ENCODE measurements around the gene MAGEA11.
"Not testable (repeated sequence)": the region's sequence is repeated elsewhere in the genome, so short reads cannot be mapped to it uniquely, and the experiment has no call there.

MAGEA11 gene, protein sequence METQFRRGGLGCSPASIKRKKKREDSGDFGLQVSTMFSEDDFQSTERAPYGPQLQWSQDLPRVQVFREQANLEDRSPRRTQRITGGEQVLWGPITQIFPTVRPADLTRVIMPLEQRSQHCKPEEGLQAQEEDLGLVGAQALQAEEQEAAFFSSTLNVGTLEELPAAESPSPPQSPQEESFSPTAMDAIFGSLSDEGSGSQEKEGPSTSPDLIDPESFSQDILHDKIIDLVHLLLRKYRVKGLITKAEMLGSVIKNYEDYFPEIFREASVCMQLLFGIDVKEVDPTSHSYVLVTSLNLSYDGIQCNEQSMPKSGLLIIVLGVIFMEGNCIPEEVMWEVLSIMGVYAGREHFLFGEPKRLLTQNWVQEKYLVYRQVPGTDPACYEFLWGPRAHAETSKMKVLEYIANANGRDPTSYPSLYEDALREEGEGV

DNA sequence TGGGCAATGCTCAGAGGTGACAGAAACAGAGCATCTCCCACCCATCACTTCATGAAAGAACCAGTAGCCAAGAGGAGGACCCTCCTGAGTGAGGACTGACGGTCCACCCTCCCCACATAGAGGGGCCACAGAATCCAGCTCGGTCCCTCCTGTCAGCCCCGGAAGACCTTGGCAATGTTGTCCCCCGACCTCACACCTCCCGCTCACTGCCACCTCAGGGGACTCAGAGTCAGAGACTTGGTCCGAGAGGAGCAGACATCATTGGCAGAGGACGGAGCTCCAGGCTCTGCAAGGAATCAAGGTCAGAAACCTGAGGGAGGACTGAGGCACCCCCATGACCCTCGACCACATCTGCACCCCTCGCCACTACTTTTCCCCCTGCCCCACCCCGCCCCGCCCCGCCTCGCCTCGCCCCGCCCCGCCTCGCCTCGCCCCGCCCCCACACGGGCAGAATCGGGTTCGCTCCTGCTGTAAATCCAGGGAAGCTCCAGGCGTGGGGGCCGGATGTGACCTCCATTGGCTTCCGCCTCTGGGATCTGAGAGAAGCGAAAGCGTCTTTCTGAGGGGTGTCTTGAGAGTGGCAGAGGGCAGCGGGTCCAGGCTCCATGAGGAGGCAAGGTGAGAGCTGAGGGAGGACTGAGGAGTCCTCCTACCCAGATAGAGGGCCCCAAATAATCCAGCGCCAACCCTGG lies at the start of gene MAGEA11:
Gene MAGEA11 (plus strand): TSS at position 516 of the 692 bp plus-strand sequence. CDS start 1,100 bp downstream, outside the sequence.
- no peak for DNase-seq

DNA sequence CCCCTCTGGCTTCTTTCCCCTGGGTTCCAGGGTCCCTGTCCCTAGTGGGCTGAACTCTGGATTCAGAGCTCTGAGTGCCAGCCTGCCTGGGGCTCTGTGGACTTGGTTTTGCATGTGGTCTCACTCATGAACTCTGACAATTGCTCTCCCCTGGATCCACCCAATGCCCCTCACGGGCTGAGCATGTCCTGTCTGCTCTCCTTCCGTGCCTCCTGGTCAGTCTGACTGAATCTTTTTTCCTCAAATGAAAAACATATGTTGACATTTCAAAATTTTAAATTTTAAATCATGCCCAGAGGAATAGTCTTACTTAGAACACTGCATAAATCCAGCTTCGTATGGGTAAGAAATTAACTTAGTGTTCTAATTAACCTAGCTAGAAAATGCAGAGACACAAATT lies 36.8 kb upstream of the MAGEA11 start:
- not testable (repeated sequence) for DNase-seq

DNA sequence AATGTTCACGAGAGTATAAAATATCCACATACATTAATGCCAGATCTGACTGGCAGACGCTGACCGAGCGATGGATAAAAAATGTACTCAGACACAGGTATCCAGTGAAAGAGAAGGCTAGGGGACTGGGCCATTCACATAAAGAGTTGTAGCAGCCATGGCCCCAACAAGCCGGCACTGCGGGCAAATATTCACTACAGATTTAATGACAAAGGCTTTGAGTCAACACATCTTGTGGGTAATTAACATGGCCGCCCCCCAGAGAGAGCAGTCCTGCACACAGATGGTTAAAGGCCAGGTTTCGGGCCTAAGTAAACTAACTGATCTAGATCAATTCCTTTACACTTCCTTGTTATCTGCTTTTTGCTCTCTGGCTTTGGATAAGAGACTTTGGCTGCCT lies 36.3 kb upstream of the MAGEA11 start:
- DNase-seq = not testable (repeated sequence)

DNA sequence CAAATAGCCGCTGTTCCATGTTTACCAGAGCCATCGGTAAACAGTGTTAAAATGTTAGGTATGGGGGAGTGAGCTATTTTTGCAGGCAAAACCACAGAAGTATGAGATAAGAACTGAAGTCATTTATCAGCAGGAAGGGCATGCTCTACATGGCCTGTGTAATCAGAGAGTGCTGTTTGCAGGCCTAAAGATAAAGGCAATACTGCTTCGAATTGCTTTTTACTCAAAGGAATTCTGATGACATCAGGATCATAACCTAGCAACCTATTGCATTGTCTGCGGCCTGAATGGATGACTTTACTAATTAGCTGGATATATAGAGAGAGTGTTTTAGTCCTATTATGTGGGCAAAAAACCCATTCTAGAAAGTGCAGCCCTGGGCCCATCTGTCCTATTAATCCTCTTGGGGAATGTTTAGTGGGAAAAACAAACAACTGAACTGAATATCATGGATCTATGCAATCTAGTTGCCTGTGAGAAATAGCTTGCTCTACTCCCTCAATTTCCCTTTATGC lies 32.6 kb upstream of the MAGEA11 start:
- not testable (repeated sequence) for DNase-seq

DNA sequence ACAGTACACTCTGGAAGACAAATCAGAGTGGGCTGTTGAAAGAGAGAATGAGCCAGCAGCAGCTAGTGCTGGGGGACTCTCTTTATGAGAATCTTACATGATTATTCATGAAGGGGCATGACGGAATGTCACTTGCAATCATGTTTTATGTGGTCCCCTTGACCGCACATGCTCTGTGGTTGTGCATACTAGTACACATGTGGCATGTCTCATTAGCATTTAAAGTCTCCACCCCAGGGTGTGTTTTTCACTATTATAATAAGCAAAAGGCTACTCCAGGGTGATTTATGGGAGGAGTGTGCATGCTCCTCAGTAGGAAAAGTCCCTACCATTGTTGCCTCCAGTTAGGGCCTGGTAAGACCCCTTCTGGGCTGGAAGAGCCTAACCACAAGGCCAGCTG lies 30.7 kb upstream of the MAGEA11 start:
- no peak for DNase-seq

DNA sequence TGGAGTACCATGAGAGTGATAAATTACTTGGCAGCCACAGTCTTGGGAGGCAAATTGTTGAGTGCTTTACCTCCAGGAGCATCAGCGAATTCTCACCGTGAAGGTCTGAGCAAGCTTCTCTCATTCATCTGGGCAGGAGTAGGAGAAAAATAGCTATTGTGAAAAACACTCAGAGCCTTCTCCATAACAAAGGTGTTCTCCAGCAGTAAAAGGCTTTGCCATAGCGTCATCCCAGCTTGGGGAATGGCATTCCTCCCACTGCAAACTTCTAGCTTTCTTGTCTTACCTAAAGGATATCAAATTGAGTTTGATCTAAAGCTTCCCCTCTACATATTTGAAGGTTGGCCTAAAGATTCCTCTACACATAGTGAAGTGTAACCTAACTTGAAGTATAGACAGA lies 29.8 kb upstream of the MAGEA11 start:
- DNase-seq = no peak

DNA sequence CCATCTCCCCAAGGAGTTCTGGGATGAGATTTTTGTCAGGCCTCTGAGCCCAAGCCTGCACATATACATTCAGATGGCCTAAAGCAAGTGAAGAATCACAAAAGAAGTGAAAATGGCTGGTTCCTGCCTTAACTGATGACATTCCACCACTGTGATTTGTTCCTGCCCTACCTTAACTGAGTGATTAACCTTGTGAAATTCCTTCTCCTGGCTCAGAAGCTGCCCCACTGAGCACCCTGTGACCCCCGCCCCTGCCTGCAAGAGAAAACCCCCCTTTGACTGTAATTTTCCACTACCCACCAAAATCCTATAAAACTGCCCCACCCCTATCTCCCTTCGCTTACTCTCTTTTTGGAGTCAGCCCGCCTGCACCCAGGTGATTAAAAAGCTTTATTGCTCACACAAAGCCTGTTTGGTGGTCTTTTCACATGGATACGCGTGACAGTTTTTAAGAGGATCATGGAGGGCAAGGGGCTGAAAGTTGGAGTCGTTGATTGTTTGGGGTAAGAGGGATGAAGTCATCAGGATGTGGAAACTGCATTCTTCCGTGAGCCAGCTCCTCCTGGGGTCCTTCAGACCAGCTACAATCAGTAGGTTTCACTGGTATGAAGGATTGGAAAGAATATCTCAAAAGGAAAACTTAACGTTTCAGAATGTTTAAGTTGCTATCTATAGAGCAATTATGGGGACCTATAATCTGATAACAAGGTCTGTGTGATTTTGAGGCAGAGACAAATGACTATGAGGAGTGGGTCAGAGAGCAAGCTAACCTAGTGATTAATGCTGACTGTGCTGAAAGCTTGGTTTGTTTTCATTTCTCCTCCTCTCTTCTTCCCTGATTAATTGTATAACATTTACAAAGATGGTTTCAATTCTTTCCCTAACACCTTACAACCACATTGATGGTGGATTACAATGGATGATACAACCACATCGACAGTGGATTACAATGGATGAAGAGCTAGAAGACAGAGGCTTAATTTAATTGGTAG lies 28.6 kb upstream of the MAGEA11 start:
- DNase-seq = no peak

DNA sequence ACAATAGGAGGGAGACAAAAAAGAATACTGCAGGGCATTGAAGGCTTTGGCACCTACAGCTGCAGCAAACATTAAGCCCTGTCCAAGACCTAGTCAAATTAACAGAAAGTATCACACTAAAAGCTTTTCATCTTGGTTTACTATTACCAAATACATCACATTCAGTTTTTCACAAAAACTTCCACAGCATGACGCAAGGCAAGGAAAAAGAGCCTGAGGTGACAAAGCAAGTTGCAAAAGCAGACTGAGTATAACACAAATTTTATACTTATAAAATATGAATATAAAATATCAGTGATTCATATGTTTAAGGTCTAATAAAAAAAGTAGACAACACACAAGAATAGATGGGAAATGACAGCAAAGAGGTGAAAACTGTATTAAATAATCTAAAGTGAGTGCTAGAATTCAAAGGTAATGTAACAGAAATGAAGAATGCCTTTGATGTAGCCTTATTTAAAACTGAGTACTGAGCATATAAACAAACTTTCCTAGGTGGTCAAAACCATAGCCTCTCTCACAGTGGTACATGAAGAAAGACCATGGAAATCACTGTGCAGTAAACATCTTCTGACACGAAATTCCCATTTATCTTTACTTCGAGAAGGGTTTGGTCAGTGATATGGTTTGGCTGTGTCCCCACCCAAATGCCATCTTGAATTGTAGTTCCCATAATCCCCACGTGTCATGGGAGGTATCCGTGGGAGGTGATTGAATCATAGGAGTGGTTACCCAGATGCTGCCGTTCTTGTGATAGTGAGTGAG lies 27.7 kb upstream of the MAGEA11 start:
- no peak for DNase-seq

DNA sequence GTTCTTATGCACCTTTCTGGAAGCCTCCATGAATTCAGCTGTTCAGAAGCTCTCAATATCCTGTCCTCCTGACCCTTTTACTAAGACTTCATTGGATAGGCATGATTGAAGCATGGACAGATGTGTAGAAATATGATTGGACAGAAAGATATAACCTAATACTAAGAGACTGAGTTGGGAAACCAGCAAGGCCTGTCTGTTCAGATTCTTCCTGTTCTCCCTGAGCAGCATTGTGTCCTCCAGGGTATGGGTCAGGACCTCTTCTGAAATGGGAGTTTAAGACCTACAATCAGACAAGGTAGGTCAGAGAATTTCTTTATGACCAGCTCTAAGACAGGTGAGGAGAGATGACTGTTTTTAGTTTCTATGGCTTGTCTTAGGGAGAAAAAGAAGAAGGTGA lies 23.9 kb upstream of the MAGEA11 start:
- no peak for DNase-seq

DNA sequence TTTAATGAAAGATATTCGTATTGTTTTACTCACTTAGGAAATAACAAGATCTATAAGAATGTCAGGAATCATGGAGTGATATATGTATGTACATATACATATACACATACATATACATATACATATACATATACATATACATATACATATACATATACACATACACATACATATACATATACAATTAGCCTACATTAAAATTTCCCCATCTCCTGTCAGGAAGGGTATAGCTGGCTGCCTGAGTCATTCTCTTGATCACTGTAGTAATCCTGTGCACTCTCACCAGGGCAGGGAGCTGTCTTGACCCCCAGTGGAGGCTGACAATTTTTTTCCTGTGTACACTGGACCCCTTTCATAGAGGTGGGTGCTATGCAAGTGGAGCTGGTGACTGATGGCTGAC lies 23.3 kb upstream of the MAGEA11 start:
- no peak for DNase-seq

DNA sequence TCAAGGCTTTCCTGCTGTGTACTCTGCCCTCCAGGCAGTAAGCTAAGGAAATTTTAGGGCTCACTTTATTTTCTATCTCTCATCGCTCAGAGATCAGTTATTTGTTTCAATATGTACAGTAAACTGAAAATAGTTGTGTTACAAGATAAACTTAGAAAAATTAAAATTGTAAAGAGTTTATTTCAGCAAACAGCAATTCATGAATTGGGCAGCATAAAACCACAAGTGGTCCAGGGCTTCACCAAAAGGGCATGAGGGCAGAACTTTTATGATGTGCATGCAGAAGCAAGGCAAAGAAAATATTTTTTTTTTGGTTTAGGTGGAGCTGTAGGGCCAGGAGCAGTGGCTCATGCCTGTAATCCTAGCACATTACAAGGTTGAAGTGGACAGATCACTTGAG lies 20.1 kb upstream of the MAGEA11 start:
- no peak for DNase-seq

DNA sequence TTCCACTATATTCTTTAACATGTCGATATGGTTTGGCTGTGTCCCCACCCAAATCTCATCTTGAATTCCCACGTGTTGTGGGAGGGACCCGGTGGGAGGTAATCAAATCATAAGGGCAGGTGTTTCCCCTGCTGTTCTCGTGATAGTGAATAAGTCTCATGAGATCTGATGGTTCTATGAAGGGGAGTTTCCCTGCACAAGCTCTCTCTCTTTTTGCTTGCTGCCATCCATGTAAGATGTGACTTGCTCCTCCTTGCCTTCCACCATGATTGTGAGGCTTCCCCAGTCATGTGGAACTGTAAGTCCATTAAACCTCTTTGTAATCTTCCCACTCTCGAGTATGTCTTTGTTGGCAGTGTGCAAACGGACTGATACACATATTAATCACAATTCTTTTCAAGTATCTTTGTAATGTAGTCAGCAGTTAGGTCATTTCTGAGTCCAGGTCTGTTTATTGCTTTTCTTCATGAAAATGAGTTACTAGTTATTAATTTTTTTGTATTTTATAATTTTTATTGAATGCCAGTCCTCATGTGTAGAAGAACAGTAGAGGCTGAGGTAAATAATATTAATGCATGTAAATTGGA lies 19.1 kb upstream of the MAGEA11 start:
- DNase-seq = not testable (repeated sequence)

DNA sequence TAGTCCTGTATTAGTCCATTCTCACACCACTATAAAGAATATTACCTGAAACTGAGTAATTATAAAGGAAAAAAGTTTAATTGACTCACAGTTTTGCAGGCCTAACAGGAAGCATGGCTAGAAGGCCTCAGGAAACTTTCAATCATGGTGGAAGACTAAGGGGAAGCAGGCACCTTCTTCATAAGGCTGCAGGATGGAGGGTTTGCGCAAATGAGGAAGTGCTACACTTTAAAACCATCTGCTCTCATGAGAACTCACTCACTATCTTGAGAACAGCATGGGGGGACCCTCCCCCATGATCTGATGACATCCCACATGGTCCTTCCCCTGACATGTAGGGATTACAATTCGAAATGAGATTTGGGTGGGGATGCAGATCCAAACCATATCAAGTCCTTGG lies 12.1 kb upstream of the MAGEA11 start:
- DNase-seq = no peak

DNA sequence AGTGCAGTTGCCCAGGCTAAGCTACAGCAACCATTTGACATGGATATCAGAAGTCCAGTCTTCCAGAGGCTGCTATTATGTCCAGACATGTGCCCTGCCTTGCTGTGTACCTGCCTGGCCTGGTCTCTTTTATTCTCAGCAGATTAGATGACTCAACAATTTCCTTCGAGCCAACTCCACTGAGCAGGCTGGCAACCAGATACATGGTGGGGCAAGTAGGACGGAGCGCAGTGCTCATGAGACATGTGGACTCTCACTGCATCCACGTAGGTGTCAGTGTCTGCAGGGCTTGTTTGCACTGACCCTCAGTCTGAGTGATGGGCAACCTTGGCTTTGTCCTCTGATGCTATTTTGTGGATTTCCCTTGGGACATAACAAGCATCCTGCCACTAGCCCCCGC lies 7.2 kb upstream of the MAGEA11 start:
- DNase-seq = no peak

DNA sequence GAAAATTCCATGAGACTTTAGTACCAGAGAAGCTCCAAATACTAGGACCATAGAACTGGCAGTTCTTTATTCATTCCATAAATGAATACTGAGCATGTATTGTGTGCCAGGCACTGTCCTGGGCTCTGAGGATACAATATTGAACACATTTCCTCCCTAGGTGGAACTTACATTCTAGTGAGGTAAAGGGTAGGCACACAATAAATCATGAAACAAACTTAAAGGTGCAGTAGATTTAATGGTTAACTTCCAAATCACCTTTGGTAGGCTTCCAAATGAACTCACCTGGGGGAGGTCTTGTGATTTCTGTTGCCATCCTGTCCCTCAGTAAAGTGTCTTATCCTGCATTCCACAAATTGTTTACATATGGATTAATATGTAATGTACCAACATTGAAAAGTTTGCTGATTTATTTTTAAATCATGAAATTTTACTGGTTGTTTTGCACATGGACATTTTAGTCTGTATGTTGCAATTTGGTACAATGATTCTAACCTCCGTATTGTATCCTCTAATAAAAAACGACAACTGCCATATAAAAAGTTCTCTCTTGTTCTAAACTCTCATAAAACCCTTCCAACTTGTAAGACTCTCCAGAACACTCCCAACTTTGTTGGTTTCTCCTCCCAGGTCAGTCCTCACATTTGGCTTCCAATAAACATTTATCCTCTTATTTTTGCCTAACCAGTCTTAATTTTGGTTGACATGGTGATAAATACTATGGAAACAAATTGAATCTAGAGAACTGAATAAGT lies 4.5 kb upstream of the MAGEA11 start:
- DNase-seq = no peak

DNA sequence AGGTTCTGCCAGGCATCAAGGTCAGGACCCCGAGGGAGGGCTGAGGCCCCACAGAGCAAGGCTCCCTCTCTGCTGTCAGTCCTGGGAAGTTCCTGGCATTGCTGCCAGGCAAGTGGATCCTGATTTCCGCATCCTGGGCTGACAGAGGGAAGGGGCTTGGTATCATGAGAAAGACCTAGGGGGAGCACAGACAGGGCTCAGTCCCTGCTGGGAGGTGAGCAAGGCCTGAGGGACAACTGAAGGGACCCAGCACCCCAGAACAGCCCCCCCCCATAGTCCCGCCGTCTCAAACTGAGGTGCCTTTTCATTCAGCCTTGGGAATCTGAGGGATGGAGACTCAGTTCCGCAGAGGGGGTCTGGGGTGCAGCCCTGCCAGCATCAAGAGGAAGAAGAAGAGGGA lies 971 bp downstream of the MAGEA11 start:
- no peak for DNase-seq

DNA sequence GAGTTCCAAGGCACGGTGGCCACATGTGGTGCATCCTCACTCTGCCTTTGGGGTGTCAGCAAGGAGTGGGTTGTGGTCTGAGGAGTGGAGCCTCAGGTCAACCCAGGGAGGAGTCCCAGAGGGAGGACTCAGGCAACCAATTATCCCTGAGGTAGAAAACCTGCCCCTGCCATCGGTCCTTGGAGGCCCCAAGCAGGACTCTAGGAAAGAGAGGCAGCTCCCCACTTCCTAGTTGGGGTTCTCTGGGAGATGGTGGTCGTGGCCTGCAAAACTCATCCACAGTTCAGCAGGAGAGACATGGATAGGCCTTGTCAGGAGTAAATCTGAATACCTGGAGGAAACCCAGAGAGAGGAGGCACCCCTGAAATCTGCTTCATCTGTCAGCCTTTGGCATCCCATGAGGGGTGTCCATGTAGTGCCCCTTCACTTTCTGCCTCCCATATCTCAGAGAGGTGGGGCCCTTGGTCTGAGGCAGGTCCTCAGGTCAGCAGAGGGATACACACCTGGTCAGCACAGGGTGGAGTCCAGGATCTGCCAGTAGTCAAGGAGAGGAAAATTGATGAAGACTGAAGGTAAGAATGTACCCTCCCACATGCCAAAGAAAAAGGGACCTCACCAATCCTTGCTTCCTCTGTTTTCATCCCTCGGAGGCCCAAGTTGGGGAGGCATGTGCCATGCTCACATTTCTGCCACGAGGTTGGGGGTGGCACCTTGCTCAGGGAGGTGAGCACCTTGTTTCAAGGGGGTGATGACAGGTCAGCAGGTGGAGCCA lies 1.6 kb downstream of the MAGEA11 start:
- no peak for DNase-seq

DNA sequence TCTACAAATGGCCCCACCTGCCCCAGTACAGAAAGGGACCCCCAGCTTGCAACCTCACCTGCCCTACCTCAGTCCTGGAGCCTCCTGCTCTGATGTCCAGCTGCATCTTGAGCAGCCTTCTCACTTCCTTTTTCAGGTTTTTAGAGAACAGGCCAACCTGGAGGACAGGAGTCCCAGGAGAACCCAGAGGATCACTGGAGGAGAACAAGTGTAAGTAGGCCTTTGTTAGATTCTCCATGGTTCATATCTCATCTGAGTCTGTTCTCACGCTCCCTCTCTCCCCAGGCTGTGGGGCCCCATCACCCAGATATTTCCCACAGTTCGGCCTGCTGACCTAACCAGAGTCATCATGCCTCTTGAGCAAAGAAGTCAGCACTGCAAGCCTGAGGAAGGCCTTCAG lies 3.6 kb downstream of the MAGEA11 start:
- no peak for DNase-seq

DNA sequence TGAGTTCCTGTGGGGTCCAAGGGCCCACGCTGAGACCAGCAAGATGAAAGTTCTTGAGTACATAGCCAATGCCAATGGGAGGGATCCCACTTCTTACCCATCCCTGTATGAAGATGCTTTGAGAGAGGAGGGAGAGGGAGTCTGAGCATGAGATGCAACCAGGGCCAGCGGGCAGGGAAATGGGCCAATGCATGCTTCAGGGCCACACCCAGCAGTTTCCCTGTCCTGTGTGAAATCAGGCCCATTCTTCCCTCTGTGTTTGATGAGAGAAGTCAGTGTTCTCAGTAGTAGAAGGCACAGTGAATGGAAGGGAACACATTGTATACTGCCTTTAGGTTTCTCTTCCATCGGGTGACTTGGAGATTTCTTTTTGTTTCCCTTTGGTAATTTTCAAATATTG lies 4.8 kb downstream of the MAGEA11 start:
- DNase-seq = no peak

DNA sequence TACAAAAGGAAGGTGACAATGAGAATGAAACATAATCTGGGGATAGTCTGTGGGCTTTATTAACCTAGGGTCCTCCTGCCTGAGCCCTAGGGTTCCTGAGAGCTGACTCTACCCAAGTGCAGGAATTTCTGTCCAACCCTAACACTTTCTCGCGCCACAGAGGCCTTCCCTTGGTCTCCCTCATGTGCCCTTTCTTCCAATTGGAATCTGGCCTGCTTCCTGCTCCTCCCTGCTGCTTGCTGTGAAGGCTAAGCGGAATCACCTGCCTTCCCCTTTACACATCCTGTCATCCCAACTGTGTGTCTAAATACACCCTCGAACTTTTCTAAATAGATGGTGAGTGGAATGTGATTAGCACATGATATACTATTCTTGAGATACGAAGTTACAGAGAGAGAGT lies 5.9 kb downstream of the MAGEA11 start:
- no peak for DNase-seq
